MG63 (cell line): Measurements from ENCODE around the gene IL7R. TPM values are rescaled to one million over a fixed set of nuclear protein-coding genes. Genes with fewer than 3 reads are reported as not detected.
"Not testable (repeated sequence)": the region's sequence is repeated elsewhere in the genome, so short reads cannot be mapped to it uniquely, and the experiment has no call there.

ENCODE experiments used
- DNase-seq: peaks from one replicate; pipeline ENCODE4 v3.0.0-alpha.2; 2020
- H3K27me3 ChIP-seq: fragments of 250-450 bp; sonication (Bioruptor Pico); 2 replicates; pipeline ENCODE4 v1.5.1; 2020; ENCODE audit warnings: mild to moderate bottlenecking, moderate library complexity
- H3K36me3 ChIP-seq: fragments of 250-450 bp; sonication (Bioruptor Pico); 2 replicates; pipeline ENCODE4 v1.5.1; 2020; ENCODE audit warnings: mild to moderate bottlenecking, moderate library complexity
- H3K4me3 ChIP-seq: fragments of 250-450 bp; sonication (Bioruptor Pico); 2 replicates; pipeline ENCODE4 v1.5.1; 2020; ENCODE audit warnings: mild to moderate bottlenecking, moderate library complexity
- H3K9me3 ChIP-seq: fragments of 250-450 bp; sonication (Bioruptor Pico); 2 replicates; pipeline ENCODE4 v1.5.1; 2020; ENCODE audit warnings: mild to moderate bottlenecking, moderate library complexity
- total RNA-seq: library from RNA; depleted of rRNA; stranded (reverse); fragments of >200 nt; shearing (Covaris generic); gene quantifications from 2 replicates; pipeline ENCODE4 v1.2.3, GENCODE V29; 2014; ENCODE audit warnings: low replicate concordance

IL7R gene
- total RNA-seq, 1 experiment from 2014 or later, result 3.6 TPM

GRCh38 chr5:35832762-35833161, 23.9 kb upstream of the IL7R start:
- no peak for DNase-seq
- Histone ChIP-seq H3K36me3 (no peaks in the 10 kb centered on the region), H3K27me3 (no peaks in the 10 kb centered on the region), H3K4me3 (no peak overlapping the region), H3K9me3 (no peaks in the 10 kb centered on the region)

GRCh38 chr5:35833224-35833623, 23.5 kb upstream of the IL7R start:
- no peaks in the 10 kb centered on the region for H3K9me3 ChIP-seq
- no peaks in the 10 kb centered on the region for H3K36me3 ChIP-seq
- H3K27me3 ChIP-seq, result no peaks in the 10 kb centered on the region
- DNase-seq, result no peak
- no peak overlapping the region for H3K4me3 ChIP-seq

GRCh38 chr5:35835796-35836742, 20.6 kb upstream of the IL7R start:
- Histone ChIP-seq H3K27me3 (no peaks in the 10 kb centered on the region), H3K9me3 (no peaks in the 10 kb centered on the region), H3K4me3 (no peak overlapping the region), H3K36me3 (no peaks in the 10 kb centered on the region)
- DNase-seq, result no peak

GRCh38 chr5:35838370-35839042, 18.2 kb upstream of the IL7R start:
- no peak overlapping the region for H3K4me3 ChIP-seq
- H3K9me3 ChIP-seq, result peaks cover 6% of the 10 kb centered on the region
- no peak for DNase-seq
- no peaks in the 10 kb centered on the region for H3K36me3 ChIP-seq
- no peaks in the 10 kb centered on the region for H3K27me3 ChIP-seq

- H3K9me3 ChIP-seq, result peaks cover 33% of the 10 kb centered on the region
- H3K36me3 ChIP-seq, result no peaks in the 10 kb centered on the region
- DNase-seq, result no peak
- H3K27me3 ChIP-seq, result no peaks in the 10 kb centered on the region
- no peak overlapping the region for H3K4me3 ChIP-seq
Observed at GRCh38 chr5:35842856-35843255, 13.8 kb upstream of the IL7R start.

GRCh38 chr5:35845508-35845907, 11.2 kb upstream of the IL7R start:
- not testable (repeated sequence) for DNase-seq, H3K4me3 ChIP-seq, H3K36me3 ChIP-seq, H3K27me3 ChIP-seq
- H3K9me3 ChIP-seq, result peaks cover 38% of the 10 kb centered on the region

GRCh38 chr5:35847491-35847890, 9.2 kb upstream of the IL7R start:
- Histone ChIP-seq H3K36me3 (no peaks in the 10 kb centered on the region), H3K27me3 (no peaks in the 10 kb centered on the region)
- DNase-seq, result no peak

GRCh38 chr5:35847961-35848360, 8.7 kb upstream of the IL7R start:
- Histone ChIP-seq H3K36me3 (no peaks in the 10 kb centered on the region), H3K9me3 (peaks cover 33% of the 10 kb centered on the region), H3K27me3 (no peaks in the 10 kb centered on the region), H3K4me3 (no peak overlapping the region)
- no peak for DNase-seq

More at GRCh38 chr5:35847491-35847890, 9.2 kb upstream of the IL7R start:
- H3K4me3 ChIP-seq, result no peak overlapping the region
- H3K9me3 ChIP-seq, result peaks cover 37% of the 10 kb centered on the region

- Histone ChIP-seq H3K4me3 (no peak overlapping the region), H3K27me3 (no peaks in the 10 kb centered on the region), H3K36me3 (no peaks in the 10 kb centered on the region), H3K9me3 (peaks cover 25% of the 10 kb centered on the region)
- no peak for DNase-seq
Observed at GRCh38 chr5:35849860-35850259, 6.8 kb upstream of the IL7R start.

GRCh38 chr5:35850967-35851680, 5.6 kb upstream of the IL7R start:
- Histone ChIP-seq H3K27me3 (no peaks in the 10 kb centered on the region), H3K36me3 (no peaks in the 10 kb centered on the region), H3K9me3 (peaks cover 12% of the 10 kb centered on the region), H3K4me3 (peak overlapping the region; percentile 46)
- no peak for DNase-seq

- Histone ChIP-seq H3K9me3 (peaks cover 12% of the 10 kb centered on the region), H3K4me3 (no peak overlapping the region), H3K36me3 (no peaks in the 10 kb centered on the region), H3K27me3 (no peaks in the 10 kb centered on the region)
- DNase-seq, result peak; percentile 62
Observed at GRCh38 chr5:35852084-35852734, 4.5 kb upstream of the IL7R start.

GRCh38 chr5:35852773-35853172, 3.9 kb upstream of the IL7R start:
- Histone ChIP-seq H3K4me3 (no peak overlapping the region), H3K27me3 (no peaks in the 10 kb centered on the region), H3K9me3 (peaks cover 6% of the 10 kb centered on the region), H3K36me3 (no peaks in the 10 kb centered on the region)
- no peak for DNase-seq

- no peak for DNase-seq
- Histone ChIP-seq H3K27me3 (no peaks in the 10 kb centered on the region), H3K36me3 (no peaks in the 10 kb centered on the region), H3K9me3 (no peaks in the 10 kb centered on the region), H3K4me3 (no peak overlapping the region)
Observed at GRCh38 chr5:35853631-35854030, 3.1 kb upstream of the IL7R start.

- no peak for DNase-seq
- Histone ChIP-seq H3K4me3 (no peak overlapping the region), H3K9me3 (no peaks in the 10 kb centered on the region), H3K36me3 (no peaks in the 10 kb centered on the region), H3K27me3 (no peaks in the 10 kb centered on the region)
Observed at GRCh38 chr5:35854248-35854647, 2.4 kb upstream of the IL7R start.

- Histone ChIP-seq H3K9me3 (no peaks in the 10 kb centered on the region), H3K4me3 (no peak overlapping the region), H3K27me3 (no peaks in the 10 kb centered on the region), H3K36me3 (no peaks in the 10 kb centered on the region)
- no peak for DNase-seq
Observed at GRCh38 chr5:35855187-35855586, 1.5 kb upstream of the IL7R start.

- H3K9me3 ChIP-seq, H3K4me3 ChIP-seq, DNase-seq, H3K27me3 ChIP-seq, H3K36me3 ChIP-seq: not testable (repeated sequence)
Observed at GRCh38 chr5:35856186-35856764, 416 bp upstream of the IL7R start.
